GM23248 (cell line): ENCODE measurements around the gene TMEM117. TPM values are rescaled to one million over a fixed set of nuclear protein-coding genes. Genes with fewer than 3 reads are reported as not detected.

Experiments used
- DNase-seq: peaks from one replicate; pipeline ENCODE4 v3.0.0-alpha.2; 2015
- H2AFZ ChIP-seq: fragments of 200-600 bp; sonication (generic); 2 replicates; pipeline ENCODE4 v1.6.1; 2016; ENCODE audit warnings: antibody characterized with exemption
- H3F3A ChIP-seq: fragments of 200-600 bp; sonication (generic); 2 replicates; pipeline ENCODE4 v1.6.1; 2016; ENCODE audit warnings: mild to moderate bottlenecking, antibody characterized with exemption, mixed run types; ENCODE audit not compliant: insufficient read depth
- H3K27ac ChIP-seq: fragments of 200-600 bp; sonication (generic); 2 replicates; pipeline ENCODE4 v1.5.1; 2016; ENCODE audit warnings: mild to moderate bottlenecking
- H3K27me3 ChIP-seq: fragments of 200-600 bp; sonication (generic); replicated peaks from 2 replicates; pipeline ENCODE4 v1.6.1; 2016; ENCODE audit warnings: mild to moderate bottlenecking; ENCODE audit not compliant: insufficient read depth
- H3K36me3 ChIP-seq: fragments of 200-600 bp; sonication (generic); 2 replicates; pipeline ENCODE4 v1.6.1; 2016; ENCODE audit warnings: low read depth, mild to moderate bottlenecking
- H3K4me1 ChIP-seq: fragments of 200-600 bp; sonication (generic); 2 replicates; pipeline ENCODE4 v1.6.1; 2016; ENCODE audit warnings: mild to moderate bottlenecking; ENCODE audit not compliant: insufficient read depth
- H3K4me2 ChIP-seq: fragments of 200-600 bp; sonication (generic); one replicate; pipeline ENCODE4 v1.6.1; 2016; ENCODE audit warnings: mild to moderate bottlenecking; ENCODE audit not compliant: unreplicated experiment
- H3K4me3 ChIP-seq: fragments of 200-600 bp; sonication (generic); 2 replicates; pipeline ENCODE4 v1.5.1; 2016; ENCODE audit warnings: mild to moderate bottlenecking
- H3K79me2 ChIP-seq: fragments of 200-600 bp; sonication (generic); 2 replicates; pipeline ENCODE4 v1.6.1; 2016; ENCODE audit warnings: mild to moderate bottlenecking; ENCODE audit not compliant: insufficient read depth
- H3K9ac ChIP-seq: fragments of 200-600 bp; sonication (generic); 2 replicates; pipeline ENCODE4 v1.6.1; 2016; ENCODE audit warnings: mild to moderate bottlenecking
- H3K9me2 ChIP-seq: fragments of 200-600 bp; sonication (generic); 2 replicates; pipeline ENCODE4 v1.6.1; 2016; ENCODE audit warnings: mixed run types, mild to moderate bottlenecking, moderate library complexity; ENCODE audit not compliant: insufficient read depth
- H3K9me3 ChIP-seq: fragments of 200-600 bp; sonication (generic); one replicate; pipeline ENCODE4 v1.6.1; 2017; ENCODE audit warnings: low read depth
- H4K20me1 ChIP-seq: fragments of 200-600 bp; sonication (generic); 2 replicates; pipeline ENCODE4 v1.6.0; 2016; ENCODE audit not compliant: insufficient read depth
- EZH2 ChIP-seq: fragments of 200-600 bp; sonication (generic); IDR thresholded peaks from 2 replicates; pipeline ENCODE4 v1.6.1; 2018; ENCODE audit warnings: antibody characterized with exemption, mild to moderate bottlenecking; ENCODE audit not compliant: insufficient read depth, poor library complexity, severe bottlenecking
- EZH2phosphoT487 ChIP-seq: fragments of 200-600 bp; sonication (generic); IDR thresholded peaks from 2 replicates; pipeline ENCODE4 v1.6.1; 2018; ENCODE audit warnings: antibody characterized with exemption, moderate library complexity, mild to moderate bottlenecking, low read depth; ENCODE audit not compliant: insufficient read depth
- WGBS, 2 experiments: methylation state at CpG; one replicate each; pipeline ENCODE4 v1.1.6; 2015 to 2017; ENCODE audit warnings: low lambda C conversion rate in 2 of 2, low coverage in 1 of 2; ENCODE audit errors: missing lambda C conversion rate in 2 of 2; 5-methylcytosine and 5-hydroxymethylcytosine counted together
- in situ Hi-C: fragments of 300-500 bp; cut with MboI; formaldehyde crosslinking; loops from 2 replicates; pipeline ENCODE4 v1.15.0; 2020
- polyA plus RNA-seq: library from polyadenylated mRNA; unstranded; fragments of >200 nt; fragmentation: Nextera tagmentation; extraction: Ambion mirVana; gene quantifications from 2 replicates; pipeline ENCODE4 v1.2.1, GENCODE V29; 2016
- total RNA-seq: library from RNA; depleted of rRNA; stranded (reverse); fragments of >200 nt; shearing (Covaris generic); gene quantifications from 2 replicates; pipeline ENCODE4 v1.2.3, GENCODE V29; 2014

TMEM117 gene
- total and polyA plus RNA-seq, 2 experiments from 2014 or later: 12.1 to 19.1 TPM

DNA sequence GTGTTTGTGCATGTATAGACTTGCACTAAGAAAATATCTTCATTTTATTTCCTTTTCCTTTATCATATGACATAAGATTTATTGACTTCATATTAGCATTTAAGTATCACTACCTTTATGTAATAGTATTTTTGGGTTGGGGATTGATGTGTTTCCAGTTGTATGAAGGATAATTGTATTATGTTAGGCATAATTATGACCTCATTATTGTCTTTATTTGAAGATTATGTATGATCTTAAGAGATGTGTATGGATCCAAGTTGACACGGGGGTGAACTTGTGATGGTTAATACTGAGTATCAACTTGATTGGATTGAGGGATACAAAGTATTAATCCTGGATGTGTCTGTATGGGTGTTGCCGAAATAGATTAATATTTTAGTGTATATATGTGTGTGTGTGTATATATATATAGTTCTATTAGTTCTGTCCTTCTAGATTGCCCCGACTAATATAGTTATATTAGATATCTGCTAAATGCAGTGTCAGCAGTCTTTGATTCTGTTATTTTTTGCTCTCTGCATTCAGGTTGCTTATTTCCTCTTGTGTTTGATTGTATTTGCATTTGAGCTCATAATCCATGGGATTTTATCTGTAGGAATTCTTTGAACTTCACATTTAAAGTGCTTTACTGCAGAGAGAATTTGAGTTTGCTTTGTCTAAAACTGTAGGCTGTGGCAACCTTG, 211.0 kb downstream of the TMEM117 start:
- H3K27me3 ChIP-seq: no peaks in the 10 kb centered on the region
- no peaks in the 10 kb centered on the region for H3K4me1 ChIP-seq
- no peaks in the 10 kb centered on the region for H3K36me3 ChIP-seq
- no peaks in the 10 kb centered on the region for H3K9me2 ChIP-seq
- no peaks in the 10 kb centered on the region for H4K20me1 ChIP-seq
- in situ Hi-C loops: no loop called here
- H3K4me3 ChIP-seq: no peak overlapping the region
- H3K4me2 ChIP-seq: no peak overlapping the region
- H3K27ac ChIP-seq: no peak overlapping the region
- TF ChIP-seq EZH2phosphoT487 (no peak), EZH2 (no peak)
- H3F3A ChIP-seq: 0 out of 2 replicates have a peak, but pooled peaks cover 3% of the 10 kb centered on the region
- DNase-seq: no peak
- H3K9me3 ChIP-seq: no peaks in the 10 kb centered on the region
- no peak overlapping the region for H3K9ac ChIP-seq
- H2AFZ ChIP-seq: no peak overlapping the region
- no peaks in the 10 kb centered on the region for H3K79me2 ChIP-seq
- WGBS, 2 experiments: 49 to 60% methylated on average over 3 of the region's 3 CpGs

DNA sequence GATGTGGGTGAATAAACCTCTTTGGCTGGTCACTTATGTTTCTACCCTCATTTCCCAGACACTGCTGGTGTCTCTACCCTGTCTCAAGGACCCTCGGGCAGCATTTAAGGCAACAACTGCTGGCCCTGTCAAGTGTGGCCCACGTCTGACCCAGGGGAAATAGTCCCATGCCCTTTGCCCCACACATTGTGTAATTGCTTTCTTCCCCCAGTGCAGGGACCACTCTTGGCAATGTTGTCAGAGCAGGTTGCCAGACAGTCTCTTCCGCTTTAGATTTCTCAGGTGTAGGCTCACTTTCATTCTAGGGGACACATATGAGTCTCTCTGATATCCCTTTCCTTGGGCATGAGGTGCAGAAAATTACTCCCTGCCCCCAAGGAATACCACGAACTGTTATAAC, 216.7 kb downstream of the TMEM117 start:
- Histone ChIP-seq H3F3A (peaks cover 7% of the 10 kb centered on the region; the same call in 1 of the 2 replicates), H3K36me3 (no peaks in the 10 kb centered on the region), H3K9ac (no peak overlapping the region), H3K27me3 (no peaks in the 10 kb centered on the region), H3K4me3 (no peak overlapping the region), H3K79me2 (no peaks in the 10 kb centered on the region), H3K9me2 (no peaks in the 10 kb centered on the region), H3K4me1 (peaks cover 14% of the 10 kb centered on the region), H4K20me1 (no peaks in the 10 kb centered on the region), H3K9me3 (no peaks in the 10 kb centered on the region), H3K4me2 (no peak overlapping the region), H3K27ac (no peak overlapping the region), H2AFZ (no peak overlapping the region)
- DNase-seq: no peak
- in situ Hi-C loops: no loop called here
- TF ChIP-seq EZH2phosphoT487 (no peak), EZH2 (no peak)
- WGBS, 2 experiments: 59 to 73% methylated on average over 4 of the region's 4 CpGs

GRCh38 chr12:44053549-44054127, 217.8 kb downstream of the TMEM117 start:
- H3F3A ChIP-seq: peaks cover 7% of the 10 kb centered on the region; the same call in 1 of the 2 replicates
- no peaks in the 10 kb centered on the region for H3K36me3 ChIP-seq
- TF ChIP-seq EZH2 (no peak), EZH2phosphoT487 (no peak)
- no peak overlapping the region for H3K27ac ChIP-seq
- no peaks in the 10 kb centered on the region for H3K27me3 ChIP-seq
- peaks cover 14% of the 10 kb centered on the region for H3K4me1 ChIP-seq
- no peaks in the 10 kb centered on the region for H4K20me1 ChIP-seq
- H3K4me2 ChIP-seq: peak overlapping the region; percentile 15
- no peaks in the 10 kb centered on the region for H3K79me2 ChIP-seq
- H3K9ac ChIP-seq: no peak overlapping the region
- no peak overlapping the region for H3K4me3 ChIP-seq
- 30 to 40% methylated on average over 3 of the region's 3 CpGs for WGBS, 2 experiments
- no peak overlapping the region for H2AFZ ChIP-seq
- H3K9me2 ChIP-seq: no peaks in the 10 kb centered on the region
- in situ Hi-C loops: no loop called here
- no peaks in the 10 kb centered on the region for H3K9me3 ChIP-seq
- DNase-seq: peak; percentile 55

DNA sequence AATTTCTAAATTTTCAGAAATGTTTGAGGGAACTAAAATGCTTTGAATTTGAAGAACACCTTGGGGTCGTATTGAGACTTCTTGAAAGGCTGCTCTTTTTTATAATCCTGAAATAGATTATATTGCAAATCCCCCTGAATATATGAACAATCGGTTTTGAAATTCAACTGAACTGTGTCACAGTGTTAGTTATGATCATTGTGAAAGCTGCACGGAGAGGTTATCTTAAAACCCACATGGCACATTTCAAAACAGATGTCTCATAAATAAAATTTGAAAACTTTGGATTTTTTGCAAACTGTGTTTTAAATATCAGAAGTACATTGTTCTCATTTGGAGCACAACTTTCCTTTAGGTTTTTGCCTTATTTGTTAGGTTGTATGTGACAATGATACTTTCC, 218.4 kb downstream of the TMEM117 start:
- Histone ChIP-seq H3K36me3 (no peaks in the 10 kb centered on the region), H3K79me2 (no peaks in the 10 kb centered on the region), H3K27ac (no peak overlapping the region), H4K20me1 (no peaks in the 10 kb centered on the region), H3K9me3 (no peaks in the 10 kb centered on the region), H3F3A (peaks cover 7% of the 10 kb centered on the region; the same call in 1 of the 2 replicates), H3K4me3 (no peak overlapping the region), H3K9me2 (no peaks in the 10 kb centered on the region), H3K4me2 (peak overlapping the region; percentile 15), H3K4me1 (peaks cover 14% of the 10 kb centered on the region), H2AFZ (no peak overlapping the region), H3K9ac (no peak overlapping the region), H3K27me3 (no peaks in the 10 kb centered on the region)
- in situ Hi-C loops: no loop called here
- no peak for DNase-seq
- 69 to 72% methylated on average over 3 of the region's 3 CpGs for WGBS, 2 experiments
- TF ChIP-seq EZH2phosphoT487 (no peak), EZH2 (no peak)
